Brain microvascular endothelial cell (primary cell): ENCODE results near the gene FOXN4.

Experiments
- DNase-seq: peaks from one replicate; pipeline ENCODE4 v3.0.0-alpha.2; 2020
- H3K27ac ChIP-seq: fragments of 250-450 bp; sonication (Bioruptor Pico); 2 replicates; pipeline ENCODE4 v1.5.1; 2020; ENCODE audit warnings: mild to moderate bottlenecking, moderate library complexity
- H3K27me3 ChIP-seq: fragments of 250-450 bp; sonication (Bioruptor Pico); replicated peaks from 2 replicates; pipeline ENCODE4 v1.5.1; 2020; ENCODE audit warnings: mild to moderate bottlenecking
- H3K36me3 ChIP-seq: fragments of 250-450 bp; sonication (Bioruptor Pico); replicated peaks from 2 replicates; pipeline ENCODE4 v1.5.1; 2020; ENCODE audit warnings: mild to moderate bottlenecking
- H3K4me3 ChIP-seq: 2 replicates; pipeline ENCODE4 v1.5.1; 2011; ENCODE audit warnings: low read depth, mild to moderate bottlenecking, control low read depth, low read length, moderate library complexity
- CTCF ChIP-seq: IDR thresholded peaks from 2 replicates; pipeline ENCODE4 v1.5.1; 2011; ENCODE audit warnings: low read depth, mild to moderate bottlenecking, moderate library complexity, low read length, control low read depth, inconsistent platforms; ENCODE audit errors: missing control alignments
- in situ Hi-C: cut with HindIII; loops from 2 replicates; pipeline ENCODE4 v1.10.0; 2017; ENCODE audit warnings: low sequenced_read_pairs, low pct_ligation_motif_present

FOXN4 gene

GRCh38 chr12:109308534-109309380, at the start of gene FOXN4:
Gene FOXN4, minus strand, starts transcription at chr12:109309284. Its CDS starts 963 bp downstream, at chr12:109308321.
- no peak for DNase-seq
- H3K27ac ChIP-seq = no peak within 1 kb of the TSS
- no peaks in the 10 kb centered on the region for H3K36me3 ChIP-seq
- H3K27me3 ChIP-seq = peaks cover 57% of the 10 kb centered on the region
- TF ChIP-seq CTCF = no peak
- in situ Hi-C loops = no loop called here
- no peak within 1 kb of the TSS for H3K4me3 ChIP-seq

- in situ Hi-C loops = no loop called here
- Histone ChIP-seq H3K27me3 (no peaks in the 10 kb centered on the region), H3K4me3 (no peak overlapping the region), H3K27ac (no peak overlapping the region), H3K36me3 (no peaks in the 10 kb centered on the region)
- TF ChIP-seq CTCF = no peak
- DNase-seq = no peak
Measured at GRCh38 chr12:109358154-109358869, 49.2 kb upstream of the FOXN4 start.

GRCh38 chr12:109357032-109357431, 47.9 kb upstream of the FOXN4 start:
- in situ Hi-C loops = no loop called here
- H3K27ac ChIP-seq = no peak overlapping the region
- TF ChIP-seq CTCF = no peak
- H3K27me3 ChIP-seq = no peaks in the 10 kb centered on the region
- H3K36me3 ChIP-seq = no peaks in the 10 kb centered on the region
- H3K4me3 ChIP-seq = no peak overlapping the region
- no peak for DNase-seq

- in situ Hi-C loops = no loop called here
- no peak for DNase-seq
- H3K36me3 ChIP-seq = no peaks in the 10 kb centered on the region
- no peak overlapping the region for H3K27ac ChIP-seq
- H3K27me3 ChIP-seq = no peaks in the 10 kb centered on the region
- no peak for TF ChIP-seq CTCF
- no peak overlapping the region for H3K4me3 ChIP-seq
Measured at GRCh38 chr12:109356577-109356976, 47.5 kb upstream of the FOXN4 start.

- Histone ChIP-seq H3K27me3 (no peaks in the 10 kb centered on the region), H3K27ac (no peak overlapping the region), H3K36me3 (no peaks in the 10 kb centered on the region), H3K4me3 (no peak overlapping the region)
- no peak for DNase-seq
- in situ Hi-C loops = no loop called here
- no peak for TF ChIP-seq CTCF
Measured at GRCh38 chr12:109352184-109352583, 43.1 kb upstream of the FOXN4 start.
